Measurements from ENCODE around the gene HM13. TPM values are rescaled to one million over a fixed set of nuclear protein-coding genes. Genes with fewer than 3 reads are reported as not detected.
A peak's percentile ranks its signal among the peaks of the same experiment; 100 is the strongest.
"Not testable (repeated sequence)": the region's sequence is repeated elsewhere in the genome, so short reads cannot be mapped to it uniquely, and the experiment has no call there.

The HM13 gene, protein sequence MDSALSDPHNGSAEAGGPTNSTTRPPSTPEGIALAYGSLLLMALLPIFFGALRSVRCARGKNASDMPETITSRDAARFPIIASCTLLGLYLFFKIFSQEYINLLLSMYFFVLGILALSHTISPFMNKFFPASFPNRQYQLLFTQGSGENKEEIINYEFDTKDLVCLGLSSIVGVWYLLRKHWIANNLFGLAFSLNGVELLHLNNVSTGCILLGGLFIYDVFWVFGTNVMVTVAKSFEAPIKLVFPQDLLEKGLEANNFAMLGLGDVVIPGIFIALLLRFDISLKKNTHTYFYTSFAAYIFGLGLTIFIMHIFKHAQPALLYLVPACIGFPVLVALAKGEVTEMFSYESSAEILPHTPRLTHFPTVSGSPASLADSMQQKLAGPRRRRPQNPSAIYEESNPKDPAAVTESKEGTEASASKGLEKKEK
- total RNA-seq (2014; rRNA removed; shearing (Covaris generic)), result 43.6 and 51.3 TPM in 2 replicates
- total RNA-seq (2022), result 142 and 148 TPM in 2 replicates
- percentile 85 among the genes with signal in this experiment for Bru-seq, nascent RNA
- BruChase-seq, experiment 1, labeled RNA remaining after a 6-hour chase, result percentile 84 among the genes with signal in this experiment
- percentile 83 among the genes with signal in this experiment for BruChase-seq, experiment 2, labeled RNA remaining after a 2-hour chase
- long read RNA-seq, transcript HM13-204 (13 exons, 3,810 nt), result minor isoform, 5 of 209 reads
- long read RNA-seq, transcript HM13-201 (13 exons, 1,809 nt), result minor isoform, 8 of 209 reads
- long read RNA-seq, transcript HM13-202 (12 exons, 1,606 nt), result major isoform, 117 of 209 reads
- long read RNA-seq, partial matches to known transcripts, result 21 of 209 reads
- long read RNA-seq, other reads (novel, unspliced or antisense), result 54 of 209 reads

DNA sequence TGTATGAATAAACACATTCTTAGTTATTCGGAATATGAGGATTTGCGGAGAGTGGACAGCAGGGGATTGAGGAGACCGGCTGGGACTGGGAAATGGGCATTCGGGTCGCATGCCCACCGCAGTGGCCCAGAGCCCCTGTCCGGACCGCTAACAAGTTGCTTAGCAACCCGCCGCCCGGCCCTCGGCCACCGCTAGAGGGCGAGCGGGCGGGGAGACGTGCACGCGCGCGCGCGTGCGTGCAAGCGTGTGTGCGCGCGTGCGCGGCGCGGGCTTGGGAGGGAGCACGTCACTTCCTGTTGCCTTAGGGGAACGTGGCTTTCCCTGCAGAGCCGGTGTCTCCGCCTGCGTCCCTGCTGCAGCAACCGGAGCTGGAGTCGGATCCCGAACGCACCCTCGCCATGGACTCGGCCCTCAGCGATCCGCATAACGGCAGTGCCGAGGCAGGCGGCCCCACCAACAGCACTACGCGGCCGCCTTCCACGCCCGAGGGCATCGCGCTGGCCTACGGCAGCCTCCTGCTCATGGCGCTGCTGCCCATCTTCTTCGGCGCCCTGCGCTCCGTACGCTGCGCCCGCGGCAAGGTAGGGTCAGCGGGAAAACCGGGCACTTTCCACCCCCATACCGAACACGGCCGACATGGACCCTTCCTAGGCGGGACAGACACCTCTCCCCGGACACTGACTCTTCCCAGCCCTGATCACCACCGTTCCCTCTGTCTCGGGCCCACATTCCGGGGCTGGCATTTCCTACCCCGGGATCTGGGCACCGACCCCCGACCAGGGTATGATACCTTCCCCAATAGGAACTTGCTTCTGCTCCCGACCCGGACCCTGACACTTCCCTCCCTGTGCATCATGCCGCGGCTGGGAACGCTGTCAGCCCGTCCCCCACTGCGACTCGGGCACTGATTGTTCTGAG lies at the start of gene HM13:
TSS of gene HM13 (plus strand) at position 289 of the 918 bp plus-strand sequence. CDS start at position 399, 110 bp downstream.
- TF ChIP-seq CTCF (conservative IDR thresholded peaks at IDR 0.05; ENCODE audit: low read length), result peak; percentile 87
- TF ChIP-seq EZH2phosphoT487 (IDR thresholded peaks at IDR 0.05; ENCODE audit: borderline replicate concordance, low read depth, low read length), result no peak
- ChIA-PET POLR2A (no interaction called here), CTCF (ENCODE audit: unreplicated experiment) (interaction anchor here (0.7 kb wide), 1 partner anchor 207 kb away, joined by 23 read pairs; no protein-coding TSS in a partner anchor)
- Histone ChIP-seq H2AFZ (ENCODE audit: low read length) (peak within 1 kb of the TSS; percentile 85), H3K4me1 (ENCODE audit: insufficient read depth, low read length, poor library complexity, severe bottlenecking) (peaks cover 16% of the 10 kb centered on the region), H3K27ac (ENCODE audit: low read depth, low read length, poor library complexity, severe bottlenecking) (peak within 1 kb of the TSS; percentile 12), H3K4me3 (ENCODE audit: low read depth, low read length, poor library complexity, severe bottlenecking) (peak within 1 kb of the TSS; percentile 89), H4K20me1 (ENCODE audit: insufficient read depth, low read length) (no peaks in the 10 kb centered on the region), H3K9me3 (ENCODE audit: low read length) (no peaks in the 10 kb centered on the region), H3K4me2 (ENCODE audit: low read length) (peak within 1 kb of the TSS; percentile 99), H3K36me3 (ENCODE audit: insufficient read depth, low read length) (peaks cover 22% of the 10 kb centered on the region; the same call in 1 of the 2 replicates), H3K79me2 (ENCODE audit: insufficient read depth, low read depth, low read length) (peaks cover 47% of the 10 kb centered on the region), H3K9me2 (ENCODE audit: insufficient read depth, low read length) (no peaks in the 10 kb centered on the region)
- BruUV-seq (replicated peaks), result no TSS peak
- intact Hi-C loops (cut with micrococcal nuclease; ENCODE audit: unreplicated experiment), result loop anchor here (1.0 kb wide), 1 partner anchor 99 kb away; no protein-coding TSS in a partner anchor
- peak; percentile 97 for DNase-seq (ENCODE audit: low spot score)

DNA sequence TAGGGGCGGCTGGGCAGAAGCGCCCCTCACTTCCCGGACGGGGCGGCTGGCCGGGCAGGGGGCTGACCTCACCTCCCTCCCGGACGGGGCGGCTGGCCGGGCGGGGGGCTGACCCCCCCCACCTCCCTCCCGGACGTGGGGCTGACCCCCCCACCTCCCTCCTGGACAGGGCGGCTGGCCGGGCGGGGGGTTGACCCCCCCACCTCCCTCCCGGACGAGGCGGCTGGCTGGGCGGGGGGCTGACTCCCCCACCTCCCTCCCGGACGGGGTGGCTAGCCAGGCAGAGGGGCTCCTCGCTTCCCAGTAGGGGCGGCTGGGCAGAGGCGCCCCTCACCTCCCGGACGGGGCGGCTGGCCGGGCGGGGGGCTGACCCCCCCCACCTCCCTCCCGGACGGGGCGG lies 43.3 kb upstream of the HM13 start:
- H3K9me2 ChIP-seq (ENCODE audit: insufficient read depth, low read length); POLR2A ChIA-PET; H3K36me3 ChIP-seq (ENCODE audit: insufficient read depth, low read length); BruUV-seq (replicated peaks); H3K4me3 ChIP-seq (ENCODE audit: low read depth, low read length, poor library complexity, severe bottlenecking); H3K4me2 ChIP-seq (ENCODE audit: low read length); H3K27ac ChIP-seq (ENCODE audit: low read depth, low read length, poor library complexity, severe bottlenecking); CTCF ChIA-PET (ENCODE audit: unreplicated experiment); H3K79me2 ChIP-seq (ENCODE audit: insufficient read depth, low read depth, low read length); intact Hi-C loops (cut with micrococcal nuclease; ENCODE audit: unreplicated experiment); DNase-seq (ENCODE audit: low spot score); H3K9me3 ChIP-seq (ENCODE audit: low read length); H2AFZ ChIP-seq (ENCODE audit: low read length); H4K20me1 ChIP-seq (ENCODE audit: insufficient read depth, low read length): not testable (repeated sequence)
- peaks cover 28% of the 10 kb centered on the region for H3K4me1 ChIP-seq (ENCODE audit: insufficient read depth, low read length, poor library complexity, severe bottlenecking)
